HT-29 (cell line): ENCODE results near the gene BLNK. TPM values are rescaled to one million over a fixed set of nuclear protein-coding genes. Genes with fewer than 3 reads are reported as not detected.

Experiments used
- DNase-seq: peaks from one replicate; pipeline ENCODE4 v3.0.0-alpha.2; 2015; ENCODE audit warnings: low spot score
- total RNA-seq: library from RNA; depleted of rRNA; stranded (reverse); fragments of >200 nt; shearing (Covaris generic); gene quantifications from 2 replicates; pipeline ENCODE4 v1.2.3, GENCODE V29; 2014

Gene BLNK
- total RNA-seq, 1 experiment from 2014 or later: 0.08 TPM

DNA sequence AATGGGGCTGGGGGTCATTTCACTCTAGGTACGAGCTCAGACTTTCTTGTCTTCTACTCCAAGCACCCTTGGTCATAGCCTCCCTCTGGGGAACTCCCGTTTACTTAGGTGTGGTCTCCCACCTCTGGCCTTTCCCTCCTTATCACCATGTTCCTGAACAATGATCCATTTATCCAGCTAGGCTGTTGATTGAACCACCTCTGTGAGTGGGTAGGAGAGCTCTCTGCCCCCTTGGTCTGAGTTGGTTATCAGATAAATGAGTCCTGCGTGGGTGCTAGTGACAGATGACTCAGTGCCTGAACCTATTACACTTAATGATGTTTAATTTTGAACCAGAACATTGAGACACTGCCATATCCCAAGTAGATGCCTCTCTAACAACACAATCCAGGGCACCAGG, 9.4 kb downstream of the BLNK start:
- no peak for DNase-seq

DNA sequence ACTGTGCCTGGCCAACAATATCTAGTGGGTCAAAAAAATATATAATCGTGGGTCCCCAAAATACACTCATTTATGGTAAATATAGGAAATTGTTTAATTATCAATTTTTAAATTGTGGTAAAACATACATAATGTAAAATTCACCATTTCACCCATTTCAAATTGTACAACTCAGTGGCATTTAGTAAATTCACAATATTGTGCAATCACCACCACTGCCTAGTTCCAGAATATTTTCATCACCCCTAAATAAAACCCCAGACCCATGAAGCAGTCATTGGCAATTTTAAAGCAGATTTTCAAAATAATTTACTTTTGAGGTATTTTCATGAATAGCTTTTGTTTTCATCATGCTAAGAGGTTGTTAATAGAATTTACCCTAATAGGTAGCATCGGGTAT, 10.2 kb downstream of the BLNK start:
- DNase-seq: no peak

DNA sequence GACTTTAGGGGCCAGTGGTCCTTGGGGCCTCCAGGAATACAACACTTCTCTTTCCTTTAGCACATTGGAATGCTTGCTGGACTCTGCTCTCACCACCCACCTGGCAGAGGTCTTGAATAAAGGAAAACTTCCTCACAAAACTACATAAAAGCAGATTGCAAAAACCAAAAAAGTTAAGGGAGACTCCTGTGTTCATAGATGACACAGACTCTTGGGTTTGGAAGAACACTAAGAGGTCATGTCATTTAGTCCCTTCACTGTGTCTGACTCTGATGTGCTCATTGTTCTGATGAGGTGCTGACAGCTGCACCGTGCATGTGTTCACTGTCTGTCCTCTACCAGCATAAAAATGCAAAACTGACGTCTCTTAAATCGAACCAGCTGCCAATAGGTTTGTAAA, 11.4 kb downstream of the BLNK start:
- DNase-seq: no peak

DNA sequence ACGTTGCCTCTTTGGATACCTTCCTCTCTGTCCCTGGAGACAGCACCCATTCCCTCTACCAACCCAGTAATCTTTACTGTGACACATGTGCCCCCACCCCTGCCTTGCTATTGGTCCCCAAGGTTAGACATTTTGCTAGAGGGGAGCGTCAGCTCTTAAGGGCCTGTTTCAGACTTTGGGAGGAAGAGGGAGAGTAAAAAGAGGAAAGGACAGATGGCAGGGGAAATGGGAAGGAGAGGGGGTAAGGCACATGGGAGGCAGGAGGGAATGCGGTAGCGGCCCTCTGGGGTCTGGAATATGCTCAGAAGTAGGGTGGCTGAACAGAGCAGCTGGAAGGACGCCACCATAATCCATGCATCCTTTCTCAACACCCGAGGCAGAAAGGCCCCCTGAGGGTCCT, 12.2 kb downstream of the BLNK start:
- DNase-seq: no peak

DNA sequence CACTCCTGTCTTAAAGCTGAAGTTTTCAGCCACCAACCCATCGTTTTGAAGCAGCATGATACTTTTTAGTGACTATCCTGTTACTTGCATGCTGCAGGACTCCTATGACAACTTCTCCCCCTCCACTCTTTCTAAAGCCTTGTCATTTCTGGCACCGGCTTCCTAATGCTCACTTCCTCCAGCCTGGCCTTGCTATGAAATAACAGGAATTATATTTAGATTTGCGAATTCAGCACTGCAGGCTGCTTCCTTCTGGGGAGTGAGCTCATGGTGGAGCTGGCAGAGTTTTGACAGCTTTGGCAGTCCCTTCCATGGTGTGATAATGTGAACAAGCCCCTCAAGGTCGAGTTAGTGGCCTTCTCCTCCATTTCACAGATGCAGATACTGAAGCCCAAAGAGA, 13.4 kb downstream of the BLNK start:
- DNase-seq: no peak

DNA sequence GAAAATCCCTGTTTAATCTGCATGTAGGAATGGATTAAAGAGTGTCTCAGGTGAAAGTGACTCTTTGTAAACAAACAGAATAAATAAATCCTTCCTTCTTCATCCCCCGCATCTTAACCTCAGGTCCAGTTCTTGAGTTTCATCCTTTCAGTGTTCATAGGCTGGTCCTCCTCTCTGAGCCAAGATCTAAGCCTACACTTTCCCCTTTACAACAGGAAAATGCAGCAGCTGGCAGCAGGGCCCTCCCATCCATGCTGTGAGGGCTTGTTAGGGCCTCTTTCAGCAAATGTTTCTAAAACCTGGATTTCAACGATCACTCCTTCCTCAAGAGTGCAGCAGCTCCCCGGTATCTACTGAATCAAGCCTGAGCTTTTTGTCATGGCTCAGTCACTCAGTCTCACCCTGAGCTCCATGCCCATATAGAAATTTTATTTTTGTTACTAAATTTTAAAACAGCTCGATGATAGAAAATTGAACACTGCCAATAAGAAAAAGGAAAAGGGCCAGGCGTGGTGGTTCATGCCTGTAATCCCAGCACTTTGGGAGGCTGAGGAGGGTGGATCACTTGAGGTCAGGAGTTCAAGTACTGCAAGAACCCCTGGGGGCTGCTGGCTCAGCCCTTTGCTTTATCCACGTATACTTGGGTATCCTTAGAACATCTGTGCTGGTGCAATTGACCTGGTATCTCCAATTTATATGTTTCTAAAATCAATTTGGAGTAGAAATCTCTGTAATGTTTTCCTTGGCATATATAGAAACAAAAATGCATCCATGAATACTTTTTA, 15.6 kb downstream of the BLNK start:
- no peak for DNase-seq

DNA sequence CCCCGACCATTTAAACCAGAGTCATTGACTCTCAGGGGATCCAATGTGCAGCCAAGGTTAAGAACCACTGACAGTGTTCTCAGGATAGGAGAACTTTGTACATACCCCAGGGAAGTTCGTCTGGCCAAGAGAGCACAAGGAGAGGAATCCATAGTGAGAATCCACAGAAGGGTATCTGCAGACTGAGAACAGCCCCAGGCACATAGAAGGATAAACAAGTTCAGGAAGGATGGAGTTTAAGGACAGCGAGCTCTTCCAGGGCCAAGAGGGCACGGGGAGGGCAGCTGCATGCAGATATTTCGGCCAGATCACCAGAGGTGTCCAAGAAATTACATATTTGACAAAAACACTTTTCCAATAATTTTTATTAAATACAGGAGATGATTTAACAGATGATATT, 16.4 kb downstream of the BLNK start:
- no peak for DNase-seq

DNA sequence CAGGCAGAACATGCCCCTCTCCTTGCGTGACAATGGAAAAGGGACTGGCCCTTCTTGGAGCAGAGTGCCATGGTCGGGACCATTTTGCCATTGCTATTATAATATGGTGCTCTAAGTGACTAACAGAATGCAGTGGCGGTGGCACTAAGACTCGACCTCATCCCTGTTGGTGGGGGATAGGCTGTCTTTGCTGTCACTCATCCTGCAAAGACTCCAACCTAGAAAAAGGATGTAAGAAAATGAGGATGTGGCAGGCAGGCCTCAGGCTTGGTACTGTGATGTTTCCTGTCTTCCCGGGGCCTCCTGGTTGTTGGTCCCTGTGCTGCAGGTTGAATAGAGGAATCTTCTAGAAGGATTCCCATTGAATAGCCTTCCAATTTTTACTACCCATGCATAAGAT, 18.6 kb downstream of the BLNK start:
- no peak for DNase-seq

DNA sequence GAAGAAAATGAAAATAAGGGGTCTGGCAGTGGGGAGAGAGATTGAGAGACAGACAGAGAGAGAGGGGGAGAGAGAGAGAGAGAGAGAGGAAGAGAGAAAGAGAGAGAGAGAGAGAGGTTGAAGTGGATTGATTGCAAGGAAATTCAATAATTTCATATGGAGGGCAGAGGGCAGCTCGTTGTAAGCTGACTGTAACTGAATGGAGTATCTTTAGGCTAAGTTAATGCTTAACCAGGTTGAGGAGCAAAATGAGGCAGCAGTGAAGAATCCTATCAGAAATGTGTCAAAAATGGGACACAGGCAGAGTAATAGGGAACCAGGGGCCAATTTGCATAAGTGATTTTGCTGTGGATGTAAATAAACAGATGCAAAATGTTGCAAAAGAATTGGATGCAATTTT, 21.0 kb downstream of the BLNK start:
- DNase-seq: no peak

DNA sequence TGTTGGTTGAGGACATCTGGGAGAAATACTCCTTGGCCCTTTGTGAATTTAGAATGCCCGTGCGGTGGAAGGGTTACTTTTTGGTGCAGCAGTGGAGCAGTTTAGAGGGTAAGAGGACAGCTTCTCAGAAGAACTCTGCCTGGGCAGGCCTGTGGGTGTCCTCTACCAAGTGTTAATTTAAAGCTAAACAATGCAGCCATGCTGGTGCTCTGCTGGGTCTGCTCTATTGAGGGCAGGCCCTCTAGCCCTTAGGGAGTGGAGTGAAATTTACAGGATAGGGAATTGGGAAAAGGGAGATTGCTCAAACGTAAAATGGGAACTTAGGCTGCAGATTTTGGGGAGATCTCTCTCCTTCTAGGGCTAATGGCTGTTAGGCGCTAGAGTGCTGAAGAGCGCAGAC, 22.1 kb downstream of the BLNK start:
- DNase-seq: no peak

DNA sequence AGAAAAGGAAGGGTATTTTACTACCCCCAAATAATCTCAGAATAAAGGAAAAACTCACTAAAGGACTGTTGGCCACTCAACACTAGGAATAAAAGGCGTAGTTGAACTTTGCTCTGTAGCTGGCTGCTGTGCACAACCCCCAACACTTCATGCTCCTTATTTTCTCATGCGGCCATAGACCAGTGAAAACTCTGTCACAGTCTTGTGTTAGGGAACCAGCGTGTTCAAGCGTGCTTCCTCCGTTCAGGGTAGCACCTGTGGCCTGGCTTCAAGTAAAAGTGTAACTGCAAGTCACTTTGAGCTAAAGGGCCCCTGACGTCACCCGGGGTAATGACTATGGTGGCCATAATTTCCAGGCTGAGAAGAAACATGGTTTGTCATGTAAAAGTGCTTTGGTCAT, 27.0 kb downstream of the BLNK start:
- DNase-seq: no peak

DNA sequence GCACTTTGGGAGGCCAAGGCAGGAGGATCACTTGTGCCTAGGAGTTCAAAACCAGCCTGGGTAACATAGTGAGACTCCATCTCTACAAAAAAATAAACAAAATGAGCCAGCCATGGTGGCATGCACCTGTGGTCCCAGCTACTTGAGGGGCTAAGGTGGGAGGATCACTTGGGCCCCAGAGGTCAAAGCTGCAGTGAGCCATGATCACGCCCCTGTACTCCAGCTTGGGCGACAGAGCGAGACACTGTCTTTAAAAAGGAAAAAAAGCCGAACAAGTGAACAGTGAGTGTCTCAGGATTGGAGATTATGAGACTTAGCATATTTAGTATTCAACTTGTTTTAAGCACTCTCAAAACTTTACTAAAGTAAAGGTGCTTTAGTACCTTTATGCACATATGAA, 28.1 kb downstream of the BLNK start:
- no peak for DNase-seq

DNA sequence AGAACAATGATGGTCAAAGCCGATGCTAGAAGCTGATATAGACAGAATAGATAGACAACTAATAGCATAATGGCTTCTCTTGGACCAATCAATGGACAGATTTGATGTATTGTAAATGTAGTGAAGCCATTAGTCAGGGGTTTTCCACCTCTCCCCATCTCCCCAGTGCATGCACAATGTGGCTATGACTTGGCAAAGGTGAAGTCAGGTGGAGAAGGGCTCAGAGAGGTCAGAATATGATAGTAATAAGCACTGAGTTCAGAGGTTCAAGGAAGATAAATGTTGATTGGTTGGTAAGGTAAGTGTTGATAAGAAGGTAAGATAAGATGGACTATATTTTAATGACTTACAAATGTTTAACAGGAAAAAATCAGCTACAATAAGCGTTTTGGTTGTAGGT, 28.5 kb downstream of the BLNK start:
- no peak for DNase-seq

DNA sequence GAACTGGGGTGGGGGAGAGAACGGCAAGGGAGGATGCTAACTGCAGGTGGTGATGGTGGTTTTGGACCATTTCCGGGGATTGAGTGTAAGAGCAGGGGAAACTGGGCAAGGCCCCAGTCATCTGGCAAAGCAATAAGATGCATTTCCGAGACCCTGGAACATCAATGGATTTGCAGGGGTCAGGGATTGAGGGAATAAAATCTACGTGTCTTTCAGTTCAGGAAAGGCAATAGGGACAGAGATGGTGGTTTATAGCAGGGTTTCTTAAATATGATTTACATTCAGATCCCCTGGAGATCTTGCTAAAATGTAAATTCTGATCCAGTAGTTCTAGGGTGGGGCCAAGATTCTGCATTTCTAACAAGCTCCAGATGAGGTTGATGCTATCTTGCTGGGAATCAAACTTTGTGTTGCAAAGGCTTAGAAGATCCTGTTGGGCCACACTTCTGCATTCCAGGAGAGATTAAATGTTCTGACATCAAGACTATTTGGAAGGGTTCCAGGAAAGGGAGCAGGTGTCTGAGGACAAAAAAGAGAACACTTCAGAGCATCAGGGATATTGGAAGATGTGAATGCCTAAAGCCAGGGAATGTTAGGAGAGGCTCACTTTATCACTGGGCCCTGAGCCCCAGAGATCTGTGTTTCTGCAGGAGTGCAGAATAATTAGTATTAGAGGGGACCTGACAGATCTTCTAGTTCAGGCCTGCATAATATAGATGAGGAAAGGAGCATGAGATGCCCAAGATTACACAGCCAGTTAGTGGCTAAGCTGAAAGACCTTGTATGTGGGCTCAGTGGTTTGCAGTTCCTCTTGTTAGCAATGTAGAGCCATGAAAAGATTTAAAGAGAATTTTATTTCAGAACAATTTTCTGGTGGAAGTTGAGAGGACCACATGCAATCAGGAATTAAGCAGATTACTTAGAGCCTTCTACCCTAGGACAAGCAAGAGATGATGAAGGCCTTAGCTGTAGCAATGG, 32.4 kb downstream of the BLNK start:
- DNase-seq: peak; percentile 31

DNA sequence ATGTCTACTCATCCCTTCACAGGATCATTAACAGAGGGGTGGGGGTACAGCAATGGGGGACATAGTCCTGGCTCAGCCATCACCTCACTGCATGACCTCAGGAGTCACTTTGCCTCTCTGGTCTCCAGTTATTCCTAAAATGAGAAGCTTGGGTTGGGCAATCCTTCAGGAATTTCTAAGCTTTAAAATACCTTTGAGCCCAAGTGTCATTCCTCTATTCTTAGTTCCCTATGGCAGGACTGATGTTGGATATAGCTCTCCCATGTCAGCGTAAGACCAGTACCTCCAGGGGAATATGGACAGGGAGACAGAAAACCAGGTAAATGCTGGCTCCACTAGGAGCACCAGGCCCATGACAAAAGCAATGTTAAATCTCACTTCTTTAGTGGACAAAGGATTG, 34.5 kb downstream of the BLNK start:
- DNase-seq: no peak

DNA sequence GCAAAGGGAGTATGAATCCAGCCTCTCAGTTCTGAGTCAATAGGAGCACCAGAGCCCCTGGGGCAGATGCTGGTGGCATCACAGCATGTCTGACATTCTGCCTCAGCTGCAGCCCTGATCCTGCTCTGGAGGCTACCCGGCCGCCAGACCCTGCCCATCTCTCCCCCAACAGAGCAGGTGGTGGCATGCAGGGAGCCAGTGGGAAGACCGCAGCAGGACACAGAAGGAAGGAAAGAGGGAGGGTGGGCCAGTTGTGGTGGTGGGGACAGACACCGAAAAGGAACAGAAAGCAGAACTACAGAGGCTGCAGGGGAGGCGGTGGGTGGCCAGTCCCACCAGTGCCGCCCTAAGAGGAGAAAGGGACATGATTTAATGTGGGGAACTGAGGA, 35.3 kb downstream of the BLNK start:
- DNase-seq: no peak

DNA sequence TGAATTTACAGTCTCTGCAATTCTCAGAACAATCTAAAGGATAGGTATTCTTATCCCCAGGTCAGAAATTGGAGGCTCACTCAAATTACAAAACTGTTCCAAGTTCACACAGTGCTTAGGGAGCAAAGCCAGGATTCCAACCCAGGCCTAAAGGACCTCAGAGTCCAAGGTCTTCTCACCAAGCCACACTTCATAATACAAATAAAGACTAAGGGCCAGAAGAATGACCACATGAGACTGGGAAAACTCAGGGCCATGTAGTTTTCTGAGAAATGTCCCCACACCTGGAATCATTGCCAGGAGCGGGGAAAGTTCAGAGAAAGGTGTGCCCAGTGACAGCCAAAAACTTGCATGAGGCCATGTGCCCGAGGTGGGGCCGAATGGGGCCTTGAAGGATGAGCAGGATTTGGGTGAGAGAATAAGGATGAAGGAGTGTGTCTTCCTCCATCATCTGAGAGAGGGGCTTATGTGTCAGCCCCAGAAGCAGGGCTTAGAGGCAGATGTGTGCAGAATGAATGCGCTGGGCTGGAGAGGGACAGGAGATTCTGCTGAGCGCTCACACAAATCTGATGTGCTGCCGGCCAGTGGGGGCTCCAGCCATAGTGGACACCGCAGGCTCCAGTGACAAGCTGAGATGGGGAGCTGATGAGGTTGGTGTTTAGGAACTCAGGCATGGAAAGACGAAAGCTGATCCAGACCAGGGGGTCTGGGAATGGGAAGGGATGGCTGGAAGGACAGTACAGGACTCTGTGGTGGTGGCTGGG, 35.9 kb downstream of the BLNK start:
- no peak for DNase-seq

DNA sequence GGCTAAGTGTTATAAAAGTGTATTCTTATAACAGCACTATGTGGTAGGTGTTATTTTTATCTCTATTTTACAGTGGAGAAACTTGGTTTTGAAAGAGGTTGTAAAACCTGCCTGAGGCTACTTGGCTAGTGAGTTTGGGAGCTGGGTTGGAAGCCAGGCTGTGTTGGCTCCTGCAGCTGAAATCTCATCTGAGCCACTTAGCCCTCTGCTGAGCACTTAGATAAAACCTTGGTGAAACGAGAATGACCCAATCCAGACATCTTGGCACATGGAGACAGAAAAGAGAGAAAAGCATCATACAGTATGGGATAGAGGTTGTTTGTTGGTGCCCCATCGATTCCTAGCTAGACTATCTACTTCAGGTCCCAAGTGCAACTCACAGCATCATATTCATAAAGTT, 37.4 kb downstream of the BLNK start:
- DNase-seq: no peak

DNA sequence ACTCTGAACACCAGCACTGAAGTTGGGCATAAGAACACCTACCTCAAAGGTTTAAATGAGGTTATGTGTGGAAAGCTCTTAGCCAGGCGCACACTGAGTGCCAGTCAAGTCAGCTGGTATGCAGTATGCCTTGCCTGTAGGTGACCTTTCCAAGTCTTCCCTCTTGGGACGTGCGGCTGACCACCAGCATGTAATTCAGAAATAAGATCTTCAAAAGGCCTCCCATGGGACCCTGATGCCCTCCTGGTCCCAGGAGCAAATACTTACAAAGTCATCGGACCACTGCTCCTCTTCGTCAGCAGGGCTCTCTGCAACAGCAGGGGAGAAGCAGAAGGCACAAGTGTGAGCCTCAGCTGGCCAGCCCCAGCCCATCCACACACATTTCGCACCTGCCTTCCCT, 40.8 kb downstream of the BLNK start:
- no peak for DNase-seq

DNA sequence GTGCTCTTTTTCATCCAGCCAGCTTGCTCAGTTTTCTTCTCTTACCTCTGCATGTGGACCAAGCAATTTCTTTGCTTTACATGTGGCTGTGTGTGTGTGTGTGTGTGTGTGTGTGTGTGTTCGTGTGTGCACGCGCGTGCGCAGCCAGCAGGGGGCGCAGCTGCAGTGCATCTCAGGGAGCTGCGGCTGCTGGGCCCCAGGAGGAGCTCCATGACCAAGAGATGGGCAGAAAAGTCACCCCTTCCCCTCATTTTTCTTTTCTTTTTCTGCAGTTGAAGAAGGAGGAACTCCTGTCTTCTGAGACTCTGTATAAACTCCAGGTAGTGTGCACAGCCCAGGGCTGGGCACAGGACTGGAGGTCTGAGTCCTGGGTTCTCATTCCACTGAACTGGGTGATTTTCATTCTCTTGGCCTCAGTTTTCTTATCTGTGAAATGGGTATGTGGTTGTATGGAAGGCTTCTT, 41.8 kb downstream of the BLNK start:
- DNase-seq: peak; percentile 80

DNA sequence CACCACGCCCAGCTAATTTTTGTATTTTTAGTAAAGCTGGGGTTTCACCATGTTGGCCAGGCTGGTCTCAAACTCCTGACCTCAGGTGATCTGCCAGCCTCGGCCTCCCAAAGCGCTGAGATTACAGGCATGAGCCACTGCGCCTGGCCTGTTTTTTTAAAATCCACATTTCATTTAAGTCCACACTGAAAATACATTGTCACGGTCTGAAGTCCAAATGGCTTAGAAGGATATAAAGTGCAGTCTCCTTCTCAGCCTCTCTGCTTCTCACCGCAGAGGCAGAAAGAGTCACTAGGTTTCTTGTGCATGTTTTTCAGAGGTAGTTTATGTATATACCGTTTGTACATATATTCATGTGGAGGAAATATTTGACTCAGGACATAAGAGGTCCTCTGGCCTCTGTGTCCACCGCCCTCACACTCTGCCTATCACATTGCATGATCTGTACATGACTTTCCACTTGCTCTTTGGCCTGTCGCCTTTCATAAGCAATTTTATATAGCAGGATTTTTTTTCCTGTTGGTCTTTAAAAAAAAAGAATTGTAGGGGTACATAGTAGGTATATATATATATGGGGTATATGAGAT, 42.9 kb downstream of the BLNK start:
- no peak for DNase-seq

DNA sequence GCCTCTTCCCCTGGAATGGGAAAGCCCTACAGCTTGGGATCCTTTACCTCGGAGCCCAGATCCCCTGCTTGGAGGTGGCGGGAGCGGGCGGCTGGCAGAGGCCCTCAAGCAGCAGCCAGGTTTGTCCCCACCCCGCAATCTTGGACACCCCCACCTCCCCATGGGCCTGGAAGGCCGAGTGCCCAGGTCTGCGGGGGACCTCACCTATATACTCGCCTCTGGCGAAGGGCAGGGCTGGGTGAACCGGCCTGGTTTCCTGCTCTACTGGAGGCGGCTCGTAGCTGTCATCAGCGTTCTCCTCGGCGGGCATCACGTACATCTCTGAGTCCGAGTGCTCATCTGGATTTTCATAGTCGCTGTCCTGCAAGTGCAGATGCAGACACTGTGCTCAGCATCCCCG, 44.2 kb downstream of the BLNK start:
- no peak for DNase-seq
